ENCODE data around the gene TIMP3.

TIMP3 gene

GRCh38 chr22:32830957-32831356 lies 29.5 kb downstream of the TIMP3 start:
- DNase-seq = no peak

DNA sequence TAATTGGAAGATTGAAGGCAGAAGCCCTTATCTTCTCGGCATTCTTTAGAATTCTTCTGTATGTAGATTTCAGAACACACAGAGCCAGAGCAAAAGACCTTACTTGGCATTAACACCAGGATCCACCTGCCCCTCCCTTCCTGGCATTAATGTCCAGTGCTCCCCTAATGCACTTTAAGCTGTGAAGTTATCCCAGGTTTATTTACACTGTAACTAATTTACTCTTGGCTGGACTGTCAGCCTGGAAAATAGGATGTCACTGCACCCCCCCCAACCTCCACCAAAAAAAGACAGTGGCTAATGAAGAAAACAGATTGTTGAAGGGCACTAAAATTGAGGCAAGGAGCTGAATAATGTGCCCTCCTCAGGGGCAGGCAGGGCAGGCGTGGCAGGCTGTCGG lies 30.1 kb downstream of the TIMP3 start:
- DNase-seq = no peak

DNA sequence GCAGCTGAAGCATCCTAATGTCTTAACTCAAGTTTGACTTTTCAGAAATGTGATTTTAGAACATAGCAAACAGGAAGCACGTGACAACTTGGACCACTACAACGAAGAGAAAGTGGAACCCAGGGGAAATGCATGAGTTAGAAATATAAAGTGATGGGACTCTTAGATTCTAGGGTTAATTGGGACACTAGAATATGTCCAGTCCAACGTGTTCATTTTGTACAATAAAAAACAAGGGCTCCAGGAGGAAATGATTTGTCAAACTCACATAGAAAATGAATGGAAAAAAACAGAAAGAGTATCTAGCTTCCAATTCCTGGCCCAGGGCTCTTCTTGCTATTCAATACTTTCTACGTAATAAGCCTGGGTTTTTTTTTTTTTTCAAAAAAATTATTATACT lies 30.7 kb downstream of the TIMP3 start:
- no peak for DNase-seq

- no peak for DNase-seq
Observed at GRCh38 chr22:32836280-32837123, 35.0 kb downstream of the TIMP3 start.

DNA sequence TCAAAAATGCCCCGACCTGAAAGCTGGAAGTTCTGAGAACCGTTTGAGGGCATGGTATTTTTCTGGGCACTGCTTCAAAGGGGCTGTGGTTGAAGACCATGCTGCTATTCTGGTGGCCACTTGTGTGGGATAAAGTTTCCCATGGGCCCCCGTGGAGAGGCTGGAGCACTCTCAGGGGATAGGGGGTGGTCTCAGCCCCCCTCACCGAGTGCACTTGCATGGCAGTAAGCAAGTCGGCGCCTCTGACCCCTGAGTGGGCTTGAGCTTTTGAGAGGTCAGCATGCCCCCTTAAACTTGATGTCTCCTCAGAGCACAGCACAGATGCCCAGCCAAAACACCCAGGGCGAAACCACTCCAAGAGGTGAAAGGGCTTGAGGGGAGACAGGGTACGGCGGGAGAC lies 35.6 kb downstream of the TIMP3 start:
- DNase-seq = no peak

DNA sequence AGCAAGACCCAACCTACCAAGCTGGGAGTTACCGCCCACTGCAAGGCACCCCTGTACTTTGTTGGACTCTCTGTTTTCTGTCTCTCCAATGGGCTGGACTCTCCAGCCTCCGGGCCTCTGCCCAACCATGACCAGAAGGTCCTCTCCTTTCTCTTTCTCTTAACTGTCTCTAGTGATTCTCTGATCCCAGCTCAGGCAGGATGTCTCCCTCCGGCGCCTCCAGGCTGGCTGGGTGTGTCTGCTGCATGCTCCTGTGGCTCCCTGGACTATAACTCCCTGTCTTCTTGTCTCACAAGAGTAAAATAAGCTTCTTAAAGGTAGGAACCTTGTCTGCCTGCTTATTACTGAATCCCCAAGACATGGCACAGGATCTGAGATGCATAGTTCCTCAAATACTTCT lies 36.3 kb downstream of the TIMP3 start:
- DNase-seq = no peak

DNA sequence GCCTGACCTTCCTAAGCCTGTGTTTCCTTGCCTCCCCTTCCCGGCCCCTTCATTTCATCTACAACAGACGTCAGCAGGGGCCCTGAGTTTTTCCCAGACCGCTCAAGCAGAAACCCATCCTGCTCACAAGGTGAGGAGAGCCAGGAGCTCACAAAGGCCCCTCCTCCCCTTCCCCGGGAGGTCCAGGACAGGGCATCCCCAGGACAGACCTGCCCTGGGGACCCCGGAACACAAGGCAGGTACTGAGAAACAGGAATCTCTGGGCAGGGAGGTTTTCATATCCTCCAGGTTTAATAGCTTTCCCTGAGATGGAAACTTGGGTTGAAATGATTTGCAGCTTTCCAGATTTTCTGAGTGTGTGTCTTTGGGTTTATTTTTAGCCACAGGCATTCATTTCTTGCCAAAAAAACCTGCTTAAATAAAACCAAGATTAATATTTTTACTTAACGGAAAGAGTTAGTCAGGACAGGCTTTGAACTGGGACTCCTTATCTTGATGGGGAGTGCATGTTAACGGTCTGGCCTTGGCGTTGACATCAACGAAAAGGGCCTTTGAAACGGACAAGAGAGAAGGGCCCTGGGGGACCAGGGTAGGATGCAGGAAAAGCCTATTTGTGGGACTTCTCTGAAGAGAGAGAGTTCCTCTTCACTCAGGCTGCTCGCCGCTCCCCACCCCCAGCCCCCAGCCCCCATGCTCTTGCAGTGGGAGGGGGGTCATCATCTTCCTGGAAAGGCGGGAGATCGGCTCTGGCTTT lies 38.5 kb downstream of the TIMP3 start:
- no peak for DNase-seq

DNA sequence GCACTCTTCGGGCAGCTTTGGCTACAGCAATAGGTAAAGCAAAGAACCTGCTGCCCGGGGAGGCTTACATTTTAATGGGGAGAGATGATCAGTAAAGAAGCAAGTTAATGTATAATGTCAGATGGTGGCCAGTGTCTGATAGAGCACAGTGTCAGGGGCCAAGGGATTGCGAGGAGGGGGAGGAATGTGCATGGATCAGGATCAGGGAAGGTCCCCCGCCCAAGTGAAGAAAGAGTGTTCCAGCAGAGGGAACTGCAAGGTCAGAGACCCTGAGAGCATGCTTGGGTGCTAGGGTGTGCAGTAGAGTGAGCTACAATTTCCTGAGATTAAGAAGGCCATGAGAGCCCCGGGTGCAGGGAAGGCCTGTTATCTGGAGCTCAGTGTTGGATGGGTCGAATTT lies 39.7 kb downstream of the TIMP3 start:
- no peak for DNase-seq

DNA sequence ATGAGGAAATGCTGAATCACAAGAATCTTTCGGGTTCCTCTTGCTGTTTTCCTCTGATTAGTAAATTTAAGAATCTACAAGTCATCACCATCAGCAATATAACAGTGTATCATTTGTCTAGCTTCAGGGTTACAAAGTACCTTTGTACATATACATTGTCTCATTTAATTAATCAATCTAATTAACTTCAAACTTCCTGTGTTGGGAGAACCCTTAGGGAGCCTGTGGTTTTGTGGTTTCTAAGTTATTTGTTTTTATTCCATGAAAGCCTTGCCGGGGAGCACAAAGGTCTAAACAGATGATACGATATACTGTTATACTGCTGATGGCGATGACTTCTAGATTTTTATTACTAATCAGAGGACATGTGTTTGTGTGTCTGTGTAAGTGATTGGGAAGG lies 41.0 kb downstream of the TIMP3 start:
- DNase-seq = no peak

GRCh38 chr22:32843300-32843699 lies 41.8 kb downstream of the TIMP3 start:
- no peak for DNase-seq

GRCh38 chr22:32844251-32844650 lies 42.7 kb downstream of the TIMP3 start:
- DNase-seq = no peak

GRCh38 chr22:32846780-32847491 lies 45.4 kb downstream of the TIMP3 start:
- no peak for DNase-seq

GRCh38 chr22:32848226-32848625 lies 46.7 kb downstream of the TIMP3 start:
- DNase-seq = no peak

- no peak for DNase-seq
Observed at GRCh38 chr22:32849501-32849900, 48.0 kb downstream of the TIMP3 start.

DNA sequence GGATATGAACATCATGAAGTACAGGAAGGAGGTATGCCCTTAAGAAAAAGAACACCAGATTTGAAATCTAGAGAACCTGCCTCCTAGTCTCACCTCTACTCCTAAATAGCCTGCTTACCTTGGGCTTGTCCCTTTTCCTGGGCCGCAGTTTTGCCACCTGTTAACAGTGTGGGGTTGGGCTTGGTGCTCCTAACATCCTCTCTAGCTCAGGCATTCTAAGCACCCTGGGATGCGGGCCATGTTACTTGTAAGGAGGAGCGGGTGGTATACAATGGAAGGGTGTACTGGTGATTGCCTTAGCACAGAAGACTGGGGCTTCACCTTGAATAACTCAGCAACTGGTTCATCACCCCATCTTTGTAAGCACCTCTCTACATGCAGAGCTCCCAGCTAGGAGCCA lies 48.7 kb downstream of the TIMP3 start:
- DNase-seq = no peak

DNA sequence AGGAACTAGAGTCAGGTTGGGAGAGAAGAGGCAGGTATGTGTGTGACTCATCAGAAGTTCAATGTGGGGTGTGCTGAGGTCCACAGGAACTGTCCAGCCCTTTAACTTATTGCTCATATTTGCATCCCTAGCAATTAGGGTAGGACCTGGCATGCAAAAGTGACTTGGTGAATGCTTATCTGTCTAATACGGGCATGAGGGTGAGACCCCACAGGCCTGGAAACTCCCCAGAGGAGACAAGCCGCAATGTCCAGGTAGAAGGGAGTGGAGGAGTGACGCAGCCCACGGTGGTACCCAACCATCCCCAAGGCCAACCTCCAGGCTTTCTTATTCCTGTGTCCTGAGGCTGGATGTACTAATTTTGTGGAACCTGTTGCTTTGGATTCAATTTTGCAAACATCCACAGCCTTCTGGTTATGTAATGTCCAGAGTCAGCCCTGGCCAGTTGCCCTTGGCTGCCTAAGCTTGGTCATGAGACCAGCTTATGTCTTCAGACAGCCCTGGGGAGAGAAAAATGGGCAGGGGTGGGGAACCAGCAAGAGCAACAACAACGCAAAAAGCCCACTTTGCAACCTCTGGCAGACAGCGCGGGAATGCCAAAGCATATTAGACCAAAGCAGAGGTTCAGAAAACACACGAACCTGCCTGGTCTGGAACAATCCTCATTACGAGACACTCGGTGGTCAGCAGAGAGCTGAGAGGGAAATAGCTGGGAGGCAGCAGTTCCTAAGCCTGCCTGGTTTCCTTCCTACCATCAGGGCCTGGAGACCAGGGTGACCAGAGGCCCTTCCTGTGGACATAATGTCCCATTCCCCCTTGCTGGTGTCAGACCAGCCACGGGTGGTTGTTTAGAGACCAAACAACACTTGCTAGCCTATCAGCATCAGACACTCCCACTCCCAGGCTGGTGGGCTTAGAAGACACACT lies 49.3 kb downstream of the TIMP3 start:
- no peak for DNase-seq

- DNase-seq = no peak
Observed at GRCh38 chr22:32852395-32853251, 51.1 kb downstream of the TIMP3 start.

DNA sequence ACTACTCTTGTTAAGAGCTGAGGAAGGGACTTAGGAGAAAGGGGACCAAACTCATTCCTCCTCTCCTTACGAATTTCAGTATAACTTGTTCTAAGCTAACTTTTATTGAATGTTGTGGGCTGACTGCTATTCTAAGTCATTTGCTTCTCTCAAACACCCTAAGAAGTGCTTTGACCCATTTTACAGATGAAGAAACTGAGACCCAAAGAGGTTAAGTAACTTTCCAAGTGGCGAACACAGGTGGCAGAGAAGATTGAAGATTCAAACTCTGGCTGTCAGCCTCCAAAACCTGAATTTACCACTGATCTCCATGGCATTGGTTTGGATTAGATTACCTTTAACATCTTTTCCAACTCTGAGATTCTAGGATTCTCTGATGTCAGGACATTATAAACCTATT lies 52.2 kb downstream of the TIMP3 start:
- no peak for DNase-seq

DNA sequence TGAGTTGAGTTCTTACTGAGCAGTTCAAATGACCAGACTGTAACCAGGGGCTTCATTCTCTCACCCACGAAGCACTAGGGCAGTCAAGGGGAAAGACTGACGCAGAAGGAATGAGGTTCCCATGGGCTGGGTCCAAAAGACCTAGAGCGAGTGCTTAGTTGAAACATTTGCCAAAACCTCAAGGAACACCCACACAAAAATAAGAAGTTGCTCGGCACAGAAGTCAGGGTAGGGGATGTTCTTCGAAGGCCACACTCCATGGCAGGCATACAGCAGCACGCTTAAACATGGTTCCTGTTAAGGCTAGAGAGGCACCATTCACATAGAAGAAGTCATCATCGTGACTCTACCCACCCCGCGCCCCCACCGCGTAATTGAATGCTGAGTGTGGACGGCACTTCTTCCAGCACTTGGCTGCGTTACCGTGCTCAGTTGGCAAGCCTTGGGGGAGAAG lies 52.9 kb downstream of the TIMP3 start:
- DNase-seq = no peak

DNA sequence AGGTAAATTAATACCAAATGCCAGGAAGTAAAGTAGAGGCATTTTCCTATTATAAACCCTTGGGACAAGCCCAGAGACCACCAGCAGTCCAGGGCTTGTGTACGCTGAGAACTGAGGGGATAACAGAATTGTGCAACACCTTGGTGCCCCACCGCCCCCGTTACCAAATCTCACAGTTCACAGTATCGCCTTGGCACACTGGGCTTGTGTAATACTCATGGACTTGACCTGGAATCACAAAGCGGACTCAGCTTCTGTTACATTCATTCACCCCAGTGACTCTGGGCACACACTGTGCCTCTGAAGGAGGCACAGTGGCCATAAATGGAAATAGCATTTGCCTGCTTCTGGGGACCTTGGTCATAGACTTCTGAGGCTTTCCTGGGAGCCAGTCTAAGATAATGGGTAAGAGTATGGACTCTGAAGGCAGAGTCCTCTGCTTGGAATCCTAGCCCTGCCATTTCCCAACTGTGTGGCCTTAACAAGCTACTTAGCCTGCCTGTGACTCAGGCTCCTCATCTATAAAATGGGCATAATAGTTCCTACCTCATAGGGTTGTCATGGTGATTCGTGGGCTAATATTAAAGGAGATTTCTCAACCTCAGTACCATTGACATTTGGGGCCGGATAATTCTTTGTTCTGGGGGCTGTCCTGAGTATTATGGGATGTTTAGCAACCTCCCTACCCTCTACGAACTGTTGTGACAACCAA lies 53.7 kb downstream of the TIMP3 start:
- DNase-seq = no peak

Data from stimulated activated CD4-positive, alpha-beta T cell treated with anti-CD3 and anti-CD28 coated beads, Interleukin-2, amount 100 ng/mL, for 48 hours (primary cell).